ENCODE results near the gene CCT8. TPM values are rescaled to one million over a fixed set of nuclear protein-coding genes. Genes with fewer than 3 reads are reported as not detected.

The CCT8 gene
- total and polyA plus RNA-seq, 8 donors = 57.8 to 92.3 (median 63.1) TPM

GRCh38 chr21:29084372-29084771 is 10.9 kb upstream of the CCT8 start:
- ATAC-seq (no peak), DNase-seq (no peak), FAIRE-seq (no peak)
- H3K4me1 ChIP-seq = no peaks in the 10 kb centered on the region
- H3K27me3 ChIP-seq = no peaks in the 10 kb centered on the region
- no peaks in the 10 kb centered on the region for H3K9me3 ChIP-seq
- intact Hi-C loops (cut with DNase I) = no loop called here
- TF ChIP-seq CTCF (IDR thresholded peaks at IDR 0.05) = no peak
- H3K36me3 ChIP-seq = no peaks in the 10 kb centered on the region
- H3K27ac ChIP-seq = no peak overlapping the region
- H3K4me3 ChIP-seq = no peak overlapping the region
- 51 to 57% methylated on average over 2 of the region's 2 CpGs for WGBS, 2 donors

- H3K4me3 ChIP-seq = no peak overlapping the region
- intact Hi-C loops (cut with DNase I) = no loop called here
- H3K36me3 ChIP-seq = no peaks in the 10 kb centered on the region
- no peaks in the 10 kb centered on the region for H3K27me3 ChIP-seq
- 80% methylated on average over 3 of the region's 3 CpGs for WGBS, 2 donors
- no peak for ATAC-seq
- no peaks in the 10 kb centered on the region for H3K9me3 ChIP-seq
- no peak for DNase-seq
- no peak for FAIRE-seq
- H3K27ac ChIP-seq = no peak overlapping the region
- TF ChIP-seq CTCF (IDR thresholded peaks at IDR 0.05) = no peak
- H3K4me1 ChIP-seq = no peaks in the 10 kb centered on the region
Observed at GRCh38 chr21:29083306-29083705, 9.9 kb upstream of the CCT8 start.

- H3K4me1 ChIP-seq = no peaks in the 10 kb centered on the region
- 91 to 92% methylated on average over 3 of the region's 3 CpGs for WGBS, 2 donors
- DNase-seq = no peak
- no peak for ATAC-seq
- TF ChIP-seq CTCF (IDR thresholded peaks at IDR 0.05) = no peak
- no peaks in the 10 kb centered on the region for H3K27me3 ChIP-seq
- no peak for FAIRE-seq
- H3K4me3 ChIP-seq = no peak overlapping the region
- no peaks in the 10 kb centered on the region for H3K9me3 ChIP-seq
- no peaks in the 10 kb centered on the region for H3K36me3 ChIP-seq
- intact Hi-C loops (cut with DNase I) = no loop called here
- no peak overlapping the region for H3K27ac ChIP-seq
Observed at GRCh38 chr21:29082046-29082815, 8.8 kb upstream of the CCT8 start.

- ATAC-seq (no peak), FAIRE-seq (no peak), DNase-seq (no peak)
- H3K27me3 ChIP-seq = no peaks in the 10 kb centered on the region
- intact Hi-C loops (cut with DNase I) = no loop called here
- TF ChIP-seq CTCF (IDR thresholded peaks at IDR 0.05) = no peak
- 31 to 37% methylated on average over 6 of the region's 6 CpGs for WGBS, 2 donors
- no peak overlapping the region for H3K4me3 ChIP-seq
- H3K36me3 ChIP-seq = no peaks in the 10 kb centered on the region
- peak overlapping the region in 2 of 4 donors; percentile 35 to 37 for H3K27ac ChIP-seq
- no peaks in the 10 kb centered on the region for H3K4me1 ChIP-seq
- no peaks in the 10 kb centered on the region for H3K9me3 ChIP-seq
Observed at GRCh38 chr21:29080454-29080941, 7.0 kb upstream of the CCT8 start.

All from pancreas (tissue), 10 donors.